GM12878 (cell line): ENCODE results near the gene OTOG. TPM values are rescaled to one million over a fixed set of nuclear protein-coding genes. Genes with fewer than 3 reads are reported as not detected.

Experiments
- ATAC-seq: fragments of 200-7000 bp; cut with Tn5 transposase; 3 replicates; pipeline ENCODE4 v1.9.1; 2020; ENCODE audit warnings: mild to moderate bottlenecking, moderate library complexity
- BruUV-seq: library from RNA; stranded (reverse); fragments of 400-500 nt; replicated peaks from 2 replicates; lab custom pipeline; 2021; lab: Mats Ljungman, UMichigan
- CTCF ChIA-PET: fragments of 300-600 bp; sonication (Branson Sonifier 250); formaldehyde crosslinking; extraction: SDS; loops from one replicate; lab custom pipeline; 2021; ENCODE audit warnings: inconsistent platforms; lab: Yijun Ruan, JAX
- POLR2A ChIA-PET: fragments of 350-600 bp; formaldehyde crosslinking; extraction: SDS; loops from one replicate; lab custom pipeline; 2021; ENCODE audit warnings: inconsistent platforms; lab: Charles Lee
- RAD21 ChIA-PET: fragments of 300-600 bp; sonication (Branson Sonifier 250); formaldehyde crosslinking; loops from one replicate; lab custom pipeline; 2023; ENCODE audit warnings: antibody characterized with exemption; ENCODE audit not compliant: unreplicated experiment; lab: Charles Lee
- SMC1A ChIA-PET: fragments of 300-600 bp; sonication (Branson Sonifier 250); formaldehyde crosslinking; loops from one replicate; lab custom pipeline; 2023; ENCODE audit not compliant: unreplicated experiment, uncharacterized antibody; lab: Charles Lee
- DNase-seq: peaks from one replicate; pipeline ENCODE4 v3.0.0-alpha.2; 2011; ENCODE audit warnings: low read depth, low spot score
- FAIRE-seq: peaks from 3 replicates; lab custom pipeline; 2011; peaks lifted over from hg19 to GRCh38; lab: Jason Lieb, UNC
- H2AFZ ChIP-seq: 2 replicates; pipeline ENCODE4 v1.6.0; 2011; ENCODE audit warnings: low read depth, low read length, control low read depth; ENCODE audit not compliant: control insufficient read depth
- H3K27ac ChIP-seq: 2 replicates; pipeline ENCODE4 v1.5.1; 2011; ENCODE audit warnings: control low read depth; ENCODE audit not compliant: control insufficient read depth, insufficient read depth
- H3K27me3 ChIP-seq, 2 experiments: replicated peaks in 1 of 2; 2 replicates each; pipeline versions ENCODE4 v1.6.0 to v1.6.1; 2011; ENCODE audit warnings: low read length in 1 of 2; ENCODE audit not compliant: control insufficient read depth in 2 of 2, insufficient read depth in 2 of 2
- H3K36me3 ChIP-seq, 2 experiments: 2 replicates each; pipeline ENCODE4 v1.5.1; 2011; ENCODE audit warnings: low read length in 1 of 2; ENCODE audit not compliant: control insufficient read depth in 2 of 2, insufficient read depth in 2 of 2
- H3K4me1 ChIP-seq: 2 replicates; pipeline ENCODE4 v1.6.1; 2011; ENCODE audit warnings: mild to moderate bottlenecking, low read length, moderate library complexity, mixed read lengths; ENCODE audit not compliant: control insufficient read depth, insufficient read depth
- H3K4me2 ChIP-seq: 2 replicates; pipeline ENCODE4 v1.6.0; 2011; ENCODE audit warnings: control low read depth; ENCODE audit not compliant: control insufficient read depth, insufficient read depth
- H3K4me3 ChIP-seq: fragments of 200-600 bp; sonication (generic); 2 replicates; pipeline ENCODE4 v1.5.1; 2016
- H3K79me2 ChIP-seq: 2 replicates; pipeline ENCODE4 v1.6.0; 2011; ENCODE audit warnings: low read length; ENCODE audit not compliant: control insufficient read depth, insufficient read depth
- H3K9ac ChIP-seq: 2 replicates; pipeline ENCODE4 v1.8.0; 2011; ENCODE audit warnings: low read length, control low read depth, mixed read lengths; ENCODE audit not compliant: control insufficient read depth, insufficient read depth
- H3K9me3 ChIP-seq: replicated peaks from 3 replicates; pipeline ENCODE4 v1.5.1; 2011; ENCODE audit warnings: mild to moderate bottlenecking, low read length; ENCODE audit not compliant: control insufficient read depth, insufficient read depth
- H4K20me1 ChIP-seq: 2 replicates; pipeline ENCODE4 v1.6.0; 2011; ENCODE audit not compliant: control insufficient read depth, insufficient read depth
- BHLHE40 ChIP-seq, 2 experiments: fragments of 450-650 bp in 1 of 2; IDR thresholded peaks; 2 replicates each; pipeline ENCODE4 v1.6.1; 2011 to 2017; ENCODE audit warnings: low read depth in 2 of 2, borderline replicate concordance in 1 of 2, improper control_type of control experiment in 1 of 2, low read length in 1 of 2, mild to moderate bottlenecking in 1 of 2
- BMI1 ChIP-seq: fragments of 450-650 bp; IDR thresholded peaks from 2 replicates; pipeline ENCODE4 v1.6.1; 2016; ENCODE audit warnings: mild to moderate bottlenecking, moderate library complexity, borderline replicate concordance
- KLF5 ChIP-seq: fragments of 450-650 bp; IDR thresholded peaks from 2 replicates; pipeline ENCODE4 v1.6.1; 2014; ENCODE audit warnings: mild to moderate bottlenecking; ENCODE audit not compliant: partially characterized antibody
- NBN ChIP-seq: fragments of 450-650 bp; IDR thresholded peaks from 2 replicates; pipeline ENCODE4 v1.6.1; 2016
- PKNOX1 ChIP-seq: fragments of 450-650 bp; IDR thresholded peaks from 2 replicates; pipeline ENCODE4 v1.6.1; 2016; ENCODE audit warnings: mild to moderate bottlenecking
- POLR2A ChIP-seq: IDR thresholded peaks from 2 replicates; pipeline ENCODE4 v1.6.1; 2011; ENCODE audit warnings: low read depth, mild to moderate bottlenecking, low read length
- SIN3A ChIP-seq: IDR thresholded peaks from 2 replicates; pipeline ENCODE4 v1.6.1; 2012; ENCODE audit warnings: low read depth, low read length, improper control_type of control experiment
- SMAD5 ChIP-seq: IDR thresholded peaks from 2 replicates; pipeline ENCODE4 v1.6.1; 2016; ENCODE audit warnings: antibody characterized with exemption, low read depth
- SREBF2 ChIP-seq: IDR thresholded peaks from 2 replicates; pipeline ENCODE4 v1.6.1; 2012; ENCODE audit warnings: mild to moderate bottlenecking, low read length
- STAT1 ChIP-seq: fragments of 450-650 bp; conservative IDR thresholded peaks from 2 replicates; pipeline ENCODE4 v1.6.1; 2014; ENCODE audit warnings: antibody characterized with exemption, mild to moderate bottlenecking
- TCF3 ChIP-seq: IDR thresholded peaks from 2 replicates; pipeline ENCODE4 v1.6.1; 2012; ENCODE audit warnings: low read depth, mild to moderate bottlenecking, low read length, borderline replicate concordance; ENCODE audit not compliant: insufficient read depth
- ZNF687 ChIP-seq: fragments of 450-650 bp; IDR thresholded peaks from 2 replicates; pipeline ENCODE4 v1.6.1; 2017; ENCODE audit warnings: mild to moderate bottlenecking, moderate library complexity
- WGBS: methylation state at CpG from one replicate; pipeline ENCODE4 v1.1.6; 2016; ENCODE audit warnings: low lambda C conversion rate; ENCODE audit not compliant: insufficient replicate concordance, insufficient coverage; ENCODE audit errors: missing lambda C conversion rate; 5-methylcytosine and 5-hydroxymethylcytosine counted together
- in situ Hi-C: fragments of 300-500 bp; cut with MboI; formaldehyde crosslinking; loops from 9 replicates; pipeline ENCODE4 v1.14.3; 2018; ENCODE audit warnings: mixed read lengths
- intact Hi-C: fragments of 100-400 bp; cut with micrococcal nuclease; formaldehyde crosslinking; loops from one replicate; pipeline ENCODE4 v1.14.2; 2022; ENCODE audit not compliant: unreplicated experiment
- polyA plus RNA-seq, 11 experiments: library from polyadenylated mRNA; depleted of rRNA in 4 of 11; unstranded in 6 of 11; stranded (reverse) in 5 of 11; fragments of >200 nt; fragmentation: Nextera tagmentation in 4 of 11; fragmentation: Illumina TruSeq in 1 of 11; extraction: Ambion mirVana in 4 of 11; extraction: Trizol in 1 of 11; gene quantifications; 1 replicate in 1 of 11; 2 replicates in 10 of 11; pipeline versions ENCODE4 v1.2.1 to v1.2.3, GENCODE V29; 2011 to 2016; ENCODE audit warnings: inconsistent platforms in 2 of 11, missing spikeins in 2 of 11, low read depth in 1 of 11
- total RNA-seq, 4 experiments: library from RNA; depleted of rRNA in 3 of 4; stranded (reverse); fragments of >200 nt in 3 of 4; fragmentation: Illumina TruSeq in 1 of 4; extraction: Trizol in 1 of 4; gene quantifications; 2 replicates each; pipeline versions ENCODE4 v1.2.1 to v1.2.3, GENCODE V29; 2013 to 2021

Gene OTOG
- total and polyA plus RNA-seq, 10 of the 15 experiments (the other 5 are each of a cell fraction or from before 2014, with no cell fraction given), result not detected

DNA sequence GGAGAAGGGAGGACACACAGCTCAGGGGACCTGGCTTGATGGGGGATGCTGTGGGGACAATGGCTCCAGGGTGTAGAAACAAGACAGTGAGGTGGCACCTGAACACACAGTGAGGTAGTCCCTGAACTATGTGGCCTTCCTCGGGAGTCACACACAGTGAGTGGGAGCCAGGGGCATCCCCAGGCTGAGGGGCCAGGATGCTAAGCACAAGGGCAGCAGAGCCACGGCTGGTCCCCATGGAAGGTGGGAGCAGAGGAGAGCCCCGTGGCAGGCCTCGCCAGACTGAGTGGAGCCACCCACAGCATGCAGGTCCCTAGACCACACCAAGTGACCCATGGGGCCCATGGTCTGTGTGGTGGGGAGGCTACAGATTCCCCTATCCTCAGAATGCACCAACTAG, 44.4 kb upstream of the OTOG start:
- SMC1A ChIA-PET, result interaction anchor here (2.7 kb wide), 1 partner anchor 119 kb away, joined by 18 read pairs; no protein-coding TSS in a partner anchor
- Histone ChIP-seq H3K9ac (no peak overlapping the region), H3K9me3 (no peaks in the 10 kb centered on the region), H3K79me2 (no peaks in the 10 kb centered on the region), H2AFZ (no peak overlapping the region), H3K4me2 (no peak overlapping the region), H3K27me3 (peaks cover 0 to 3% of the 10 kb centered on the region in 2 experiments; a peak in 2 of 4 replicates), H3K36me3 (no peaks in the 10 kb centered on the region), H4K20me1 (no peaks in the 10 kb centered on the region; the same call in 1 of the 2 replicates), H3K27ac (no peak overlapping the region), H3K4me1 (no peaks in the 10 kb centered on the region; the same call in 1 of the 2 replicates), H3K4me3 (no peak overlapping the region)
- no peak for ATAC-seq
- TF ChIP-seq POLR2A, result no peak
- TF ChIP-seq PKNOX1, result no peak
- no peak for TF ChIP-seq NBN
- no peak for TF ChIP-seq SMAD5
- no peak for TF ChIP-seq KLF5
- no peak for TF ChIP-seq STAT1
- TF ChIP-seq SIN3A, result no peak
- no peak for TF ChIP-seq BHLHE40 (IDR thresholded peaks at IDR 0.05; ENCODE audit: borderline replicate concordance in 1 of 2, low read depth in 2 of 2, low read length in 1 of 2)
- no peak for TF ChIP-seq BMI1
- TF ChIP-seq TCF3, result no peak
- TF ChIP-seq ZNF687, result no peak
- no peak for TF ChIP-seq SREBF2
- no TSS peak for BruUV-seq
- no peak for FAIRE-seq
- DNase-seq, result no peak
- POLR2A ChIA-PET, result no interaction called here
- RAD21 ChIA-PET, result interaction anchor here (0.8 to 1.1 kb wide), 2 partner anchors 266 to 272 kb away, joined by 3 read pairs; no protein-coding TSS in a partner anchor
- WGBS, result 6% methylated on average over 4 of the region's 4 CpGs
- in situ Hi-C loops (loop anchor here (10.0 kb wide), 1 partner anchor 118 kb away; the partner anchor contains the start of gene KCNJ11), intact Hi-C loops (loop anchor here (5.0 kb wide), 1 partner anchor 555 kb away; no protein-coding TSS in a partner anchor)
- CTCF ChIA-PET, result interaction anchor here (0.6 to 4.0 kb wide), 2 partner anchors 25 to 119 kb away, joined by 3 to 36 read pairs; no protein-coding TSS in a partner anchor
